Stomach (tissue), 9 donors: ENCODE data around the gene CDC73. TPM values are rescaled to one million over a fixed set of nuclear protein-coding genes. Genes with fewer than 3 reads are reported as not detected.
"Not testable (repeated sequence)": the region's sequence is repeated elsewhere in the genome, so short reads cannot be mapped to it uniquely, and the experiment has no call there.

Experiments used
- DNase-seq, 2 donors: peaks; one replicate each; pipeline versions ENCODE4 v3.0.0 to v3.0.0-alpha.2; 2013 to 2019
- H3K27ac ChIP-seq, 5 donors: fragments of 200-600 bp in 4 of 5; sonication (generic) in 4 of 5; one replicate each; pipeline ENCODE4 v1.5.1; 2013 to 2019; ENCODE audit warnings: mild to moderate bottlenecking in 1 of 5, moderate library complexity in 1 of 5
- H3K27me3 ChIP-seq, 3 donors: fragments of 200-600 bp; sonication (generic); one replicate each; pipeline ENCODE4 v1.5.1; 2017 to 2019; ENCODE audit warnings: mixed run types in 1 of 3
- H3K36me3 ChIP-seq, 4 donors: fragments of 200-600 bp; sonication (generic); 1 replicate in 3 of 4; 2 replicates in 1 of 4; pipeline ENCODE4 v1.5.1; 2016 to 2019
- H3K4me1 ChIP-seq, 4 donors: fragments of 200-600 bp; sonication (generic); one replicate each; pipeline ENCODE4 v1.5.1; 2016 to 2019
- H3K4me3 ChIP-seq, 4 donors: fragments of 200-600 bp; sonication (generic) in 3 of 4; one replicate each; pipeline ENCODE4 v1.5.1; 2016 to 2019; ENCODE audit warnings: mild to moderate bottlenecking in 1 of 4
- H3K9me3 ChIP-seq, 4 donors: fragments of 200-600 bp; sonication (generic); one replicate each; pipeline ENCODE4 v1.5.1; 2016 to 2019
- CTCF ChIP-seq, 7 experiments: fragments of 450-650 bp in 4 of 7; fragments of 200-600 bp in 3 of 7; sonication (generic) in 3 of 7; IDR thresholded peaks; one replicate each; pipeline ENCODE4 v1.5.1; 2016 to 2019; ENCODE audit warnings: antibody characterized with exemption in 7 of 7, control low read depth in 2 of 7, mild to moderate bottlenecking in 1 of 7
- EP300 ChIP-seq: sonication (generic); formaldehyde crosslinking; IDR thresholded peaks from one replicate; pipeline ENCODE4 v1.6.1; 2017; ENCODE audit warnings: antibody characterized with exemption
- POLR2A ChIP-seq, 4 donors: fragments of 450-650 bp; IDR thresholded peaks; one replicate each; pipeline ENCODE4 v1.6.1; 2016; ENCODE audit warnings: antibody characterized with exemption in 4 of 4, control low read depth in 2 of 4, mild to moderate bottlenecking in 1 of 4, moderate library complexity in 1 of 4
- POLR2AphosphoS5 ChIP-seq, 3 donors: sonication (generic); formaldehyde crosslinking; IDR thresholded peaks; one replicate each; pipeline ENCODE4 v1.6.1; 2016; ENCODE audit warnings: antibody characterized with exemption in 3 of 3
- WGBS, 5 donors: extraction: QIAGEN DNeasy Blood & Tissue Kit in 3 of 5; methylation state at CpG; one replicate each; pipeline versions ENCODE4 v1.1.5 to v1.1.7; 2013 to 2018; 5-methylcytosine and 5-hydroxymethylcytosine counted together
- intact Hi-C: fragments of 100-400 bp; cut with DNase I; formaldehyde crosslinking; loops from one replicate; pipeline ENCODE4 v1.15.1; 2023; ENCODE audit warnings: low total_unique reads
- polyA plus RNA-seq, 3 donors: library from polyadenylated mRNA; stranded (reverse); fragments of 200-250 nt; gene quantifications; one replicate each; pipeline ENCODE4 v1.2.3, GENCODE V29; 2013
- total RNA-seq, 5 donors: library from RNA; depleted of rRNA; stranded (reverse); fragments of >200 nt; gene quantifications; one replicate each; pipeline versions ENCODE4 v1.1.0 to v1.2.3, GENCODE V29; 2014 to 2016
- donor health status: healthy with polysubstance abuse.
- donor health status: Bipolar disorder and iron deficiency.
- donor health status: healthy.

The CDC73 gene
- total and polyA plus RNA-seq, 8 donors: 6.7 to 75.9 (median 20.1) TPM

- H3K27me3 ChIP-seq: no peaks in the 10 kb centered on the region
- 82 to 97% (median 89%) methylated on average over 3 of the region's 3 CpGs for WGBS, 5 donors
- H3K36me3 ChIP-seq: peaks cover 0 to 17% (median 6%) of the 10 kb centered on the region in 4 donors
- no peak for DNase-seq
- intact Hi-C loops: no loop called here
- H3K4me3 ChIP-seq: no peak overlapping the region
- H3K9me3 ChIP-seq: no peaks in the 10 kb centered on the region
- H3K4me1 ChIP-seq: peaks cover 0 to 15% (median 3%) of the 10 kb centered on the region in 4 donors
- no peak for TF ChIP-seq CTCF (IDR thresholded peaks at IDR 0.05)
- no peak for TF ChIP-seq EP300
- no peak for TF ChIP-seq POLR2AphosphoS5 (IDR thresholded peaks at IDR 0.05)
- TF ChIP-seq POLR2A (IDR thresholded peaks at IDR 0.05): no peak
- no peak overlapping the region for H3K27ac ChIP-seq
These were observed 140.8 kb downstream of the CDC73 start for GRCh38 chr1:193262661-193263060.

DNA sequence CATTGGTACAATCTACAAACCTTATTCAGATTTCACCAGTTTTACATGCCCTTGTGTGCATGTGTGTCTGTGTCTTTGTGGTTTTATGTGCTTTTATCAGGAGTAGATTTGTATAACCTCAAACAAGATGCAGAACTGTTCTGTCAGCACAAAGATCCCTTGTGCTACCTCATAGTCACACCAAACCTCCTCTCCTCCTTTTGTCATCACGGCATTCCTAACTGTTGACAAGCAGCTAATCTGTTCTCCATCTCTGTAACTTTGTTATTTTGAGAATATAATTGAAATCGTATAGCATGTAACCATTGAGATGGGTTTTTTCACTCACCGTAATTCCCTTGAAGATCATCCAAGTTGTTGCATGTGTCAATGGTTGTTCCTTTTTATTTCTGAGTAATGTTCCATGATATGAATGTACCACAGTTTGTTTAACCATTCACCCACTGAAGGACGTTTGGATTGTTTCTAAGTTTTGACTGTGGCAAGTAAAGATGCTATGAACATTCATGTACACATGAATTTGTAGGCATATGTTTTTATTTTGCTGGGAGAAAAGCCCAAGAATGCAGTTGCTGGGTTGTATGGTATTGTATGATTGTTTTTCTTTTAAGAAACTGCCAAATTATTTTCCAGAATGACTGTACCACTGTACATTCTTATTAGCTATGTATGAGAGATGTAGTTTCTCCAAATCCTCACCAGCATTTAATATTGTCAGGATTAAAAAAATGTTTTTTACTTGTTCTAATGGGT, 142.7 kb downstream of the CDC73 start:
- Histone ChIP-seq H3K4me1 (peaks cover 0 to 15% (median 3%) of the 10 kb centered on the region in 4 donors), H3K36me3 (peaks cover 0 to 8% (median 0%) of the 10 kb centered on the region in 4 donors), H3K9me3 (no peaks in the 10 kb centered on the region), H3K4me3 (no peak overlapping the region), H3K27me3 (no peaks in the 10 kb centered on the region), H3K27ac (no peak overlapping the region)
- no peak for DNase-seq
- intact Hi-C loops: no loop called here
- WGBS, 5 donors: 83 to 87% (median 85%) methylated on average over 4 of the region's 4 CpGs
- TF ChIP-seq CTCF (IDR thresholded peaks at IDR 0.05) (no peak), POLR2AphosphoS5 (IDR thresholded peaks at IDR 0.05) (no peak), POLR2A (IDR thresholded peaks at IDR 0.05) (no peak), EP300 (no peak)

DNA sequence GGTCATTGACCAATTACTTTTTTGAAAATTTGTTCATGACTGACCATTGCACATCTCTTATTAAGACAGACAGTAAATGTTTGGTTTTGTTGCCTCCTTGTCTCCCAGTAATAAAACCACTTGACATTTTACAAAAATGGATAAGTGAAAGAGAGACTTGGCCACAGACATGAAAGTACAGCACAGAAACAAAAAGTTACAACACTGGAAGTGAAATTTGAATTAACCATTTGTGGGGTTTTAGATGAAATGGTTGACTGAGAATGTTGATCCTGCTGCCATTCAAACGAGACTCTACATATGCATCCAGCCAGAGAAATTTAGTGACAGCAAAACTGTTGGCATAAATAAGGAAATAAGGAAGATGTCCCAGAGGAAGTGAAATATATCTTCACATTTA, 143.9 kb downstream of the CDC73 start:
- TF ChIP-seq POLR2A (IDR thresholded peaks at IDR 0.05): no peak
- no peak for TF ChIP-seq POLR2AphosphoS5 (IDR thresholded peaks at IDR 0.05)
- no peak for TF ChIP-seq EP300
- TF ChIP-seq CTCF (IDR thresholded peaks at IDR 0.05): no peak
- H3K27ac ChIP-seq: no peak overlapping the region
- no peak for DNase-seq
- peaks cover 0 to 8% (median 0%) of the 10 kb centered on the region in 4 donors for H3K36me3 ChIP-seq
- intact Hi-C loops: no loop called here
- H3K4me3 ChIP-seq: no peak overlapping the region
- WGBS, 5 donors: 87 to 97% (median 94%) methylated on average over 1 of the region's 1 CpG
- H3K9me3 ChIP-seq: no peaks in the 10 kb centered on the region
- H3K4me1 ChIP-seq: peaks cover 0 to 4% (median 0%) of the 10 kb centered on the region in 4 donors
- H3K27me3 ChIP-seq: no peaks in the 10 kb centered on the region

- H3K4me3 ChIP-seq, intact Hi-C loops, H3K4me1 ChIP-seq: not testable (repeated sequence)
These were observed 145.0 kb downstream of the CDC73 start for GRCh38 chr1:193266794-193267193.

GRCh38 chr1:193270996-193271395, 149.2 kb downstream of the CDC73 start:
- H3K9me3 ChIP-seq: no peaks in the 10 kb centered on the region
- H3K4me1 ChIP-seq: no peaks in the 10 kb centered on the region
- TF ChIP-seq POLR2AphosphoS5 (IDR thresholded peaks at IDR 0.05): no peak
- no peak for TF ChIP-seq POLR2A (IDR thresholded peaks at IDR 0.05)
- no peak for TF ChIP-seq CTCF (IDR thresholded peaks at IDR 0.05)
- TF ChIP-seq EP300: no peak
- intact Hi-C loops: no loop called here
- DNase-seq: no peak
- H3K36me3 ChIP-seq: no peaks in the 10 kb centered on the region
- no peak overlapping the region for H3K4me3 ChIP-seq
- 90 to 98% (median 94%) methylated on average over 2 of the region's 2 CpGs for WGBS, 5 donors
- no peaks in the 10 kb centered on the region for H3K27me3 ChIP-seq
- H3K27ac ChIP-seq: no peak overlapping the region

More at GRCh38 chr1:193266794-193267193, 145.0 kb downstream of the CDC73 start:
- H3K9me3 ChIP-seq, H3K36me3 ChIP-seq, DNase-seq, H3K27ac ChIP-seq, H3K27me3 ChIP-seq: not testable (repeated sequence)
- WGBS, 5 donors: 97 to 99% (median 99%) methylated on average over 7 of the region's 7 CpGs
